Measurements from ENCODE around the gene ZNF496.

ZNF496 gene

DNA sequence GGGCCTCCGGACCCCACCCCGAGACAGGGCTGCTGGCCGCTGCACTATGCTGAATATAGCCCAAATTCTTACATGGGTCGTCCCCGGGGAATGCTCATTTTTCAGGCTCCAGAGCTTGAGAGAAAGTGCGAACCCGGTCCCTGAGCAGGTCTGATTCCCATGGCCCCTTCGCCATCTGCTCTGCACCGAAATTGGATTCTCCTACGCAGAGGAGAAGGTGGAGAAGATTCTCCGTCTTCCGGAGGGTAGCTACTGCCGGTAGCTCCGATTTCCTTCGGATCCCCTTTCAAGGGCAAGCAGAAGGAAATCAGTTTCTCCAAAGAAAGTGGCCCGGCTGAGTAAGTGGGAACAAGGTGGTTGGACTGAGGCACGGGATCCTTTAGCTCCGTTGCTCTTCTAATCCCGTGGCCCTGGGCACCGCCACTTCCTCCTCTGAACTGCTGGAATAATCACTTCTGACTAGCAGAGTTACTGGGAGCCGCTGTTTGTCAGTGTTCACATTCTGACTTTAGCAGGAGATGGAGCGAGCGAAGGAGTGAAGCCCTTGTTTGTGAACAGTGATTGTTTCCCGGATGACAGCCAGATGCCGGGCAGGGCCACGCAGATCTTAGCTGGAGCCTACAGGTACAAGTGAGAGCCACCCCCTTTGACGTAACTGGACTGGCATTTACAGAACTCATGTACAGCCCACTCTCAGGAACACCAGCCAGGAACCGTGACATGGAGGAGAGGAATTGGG lies 1.1 kb upstream of the ZNF496 start:
- Histone ChIP-seq H3K4me3 (ENCODE audit: low read length) (peak overlapping the region; percentile 6), H3K9me3 (ENCODE audit: control insufficient read depth, low read length) (no peaks in the 10 kb centered on the region), H3K27me3 (ENCODE audit: control insufficient read depth, insufficient read depth, low read length) (no peaks in the 10 kb centered on the region), H3K36me3 (ENCODE audit: control insufficient read depth, insufficient read depth, low read length) (no peaks in the 10 kb centered on the region), H3K9ac (ENCODE audit: low read length) (peak overlapping the region; percentile 65), H3K4me1 (ENCODE audit: control insufficient read depth, insufficient read depth, low read length) (peaks cover 23% of the 10 kb centered on the region)

DNA sequence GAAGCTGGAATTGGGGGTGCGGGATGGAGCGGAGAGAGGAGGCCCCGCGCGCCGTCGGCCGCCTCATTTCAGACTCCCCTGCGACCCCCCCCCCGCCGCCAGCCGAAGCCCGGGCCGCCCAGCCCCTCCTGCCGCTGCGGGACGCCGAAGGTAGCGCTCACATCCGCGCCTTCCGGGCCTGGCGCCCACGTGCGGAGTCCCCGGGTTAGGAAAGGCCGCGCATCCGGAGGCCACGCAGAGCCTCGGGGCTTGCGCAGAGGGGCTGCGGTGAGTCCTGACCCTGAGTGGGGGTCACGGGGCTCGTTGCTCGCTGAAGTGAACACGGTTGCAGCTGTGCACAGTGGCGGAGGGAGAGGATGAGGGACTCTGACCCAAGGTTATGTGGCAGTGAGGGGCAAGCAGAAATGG lies 552 bp upstream of the ZNF496 start:
- Histone ChIP-seq H3K27me3 (ENCODE audit: control insufficient read depth, insufficient read depth, low read length) (no peaks in the 10 kb centered on the region), H3K9me3 (ENCODE audit: control insufficient read depth, low read length) (no peaks in the 10 kb centered on the region), H3K4me1 (ENCODE audit: control insufficient read depth, insufficient read depth, low read length) (peaks cover 23% of the 10 kb centered on the region), H3K4me3 (ENCODE audit: low read length) (peak overlapping the region; percentile 6), H3K36me3 (ENCODE audit: control insufficient read depth, insufficient read depth, low read length) (no peaks in the 10 kb centered on the region), H3K9ac (ENCODE audit: low read length) (peak overlapping the region; percentile 65)

DNA sequence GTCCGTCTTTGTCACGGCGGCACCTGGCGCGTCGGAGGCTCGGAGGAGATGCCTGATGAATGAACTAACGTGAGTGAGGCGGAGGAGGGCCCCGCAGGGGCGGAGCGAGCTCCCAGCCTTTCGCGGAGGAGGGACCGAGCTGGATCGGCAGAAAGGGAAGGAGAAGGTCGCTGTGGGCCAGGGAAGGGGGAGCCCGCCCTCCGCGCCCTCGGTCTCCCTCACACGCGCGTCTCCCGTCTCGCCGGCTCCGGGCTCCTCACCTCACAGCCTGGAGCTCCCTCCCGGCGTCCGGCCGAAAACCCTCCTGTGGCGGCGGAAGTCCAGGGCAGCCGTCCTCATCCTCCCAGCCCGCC lies 519 bp downstream of the ZNF496 start:
- Histone ChIP-seq H3K9ac (ENCODE audit: low read length) (peak overlapping the region; percentile 86), H3K4me1 (ENCODE audit: control insufficient read depth, insufficient read depth, low read length) (peaks cover 23% of the 10 kb centered on the region), H3K36me3 (ENCODE audit: control insufficient read depth, insufficient read depth, low read length) (no peaks in the 10 kb centered on the region), H3K9me3 (ENCODE audit: control insufficient read depth, low read length) (no peaks in the 10 kb centered on the region), H3K27me3 (ENCODE audit: control insufficient read depth, insufficient read depth, low read length) (no peaks in the 10 kb centered on the region), H3K4me3 (ENCODE audit: low read length) (peak overlapping the region; percentile 27)

DNA sequence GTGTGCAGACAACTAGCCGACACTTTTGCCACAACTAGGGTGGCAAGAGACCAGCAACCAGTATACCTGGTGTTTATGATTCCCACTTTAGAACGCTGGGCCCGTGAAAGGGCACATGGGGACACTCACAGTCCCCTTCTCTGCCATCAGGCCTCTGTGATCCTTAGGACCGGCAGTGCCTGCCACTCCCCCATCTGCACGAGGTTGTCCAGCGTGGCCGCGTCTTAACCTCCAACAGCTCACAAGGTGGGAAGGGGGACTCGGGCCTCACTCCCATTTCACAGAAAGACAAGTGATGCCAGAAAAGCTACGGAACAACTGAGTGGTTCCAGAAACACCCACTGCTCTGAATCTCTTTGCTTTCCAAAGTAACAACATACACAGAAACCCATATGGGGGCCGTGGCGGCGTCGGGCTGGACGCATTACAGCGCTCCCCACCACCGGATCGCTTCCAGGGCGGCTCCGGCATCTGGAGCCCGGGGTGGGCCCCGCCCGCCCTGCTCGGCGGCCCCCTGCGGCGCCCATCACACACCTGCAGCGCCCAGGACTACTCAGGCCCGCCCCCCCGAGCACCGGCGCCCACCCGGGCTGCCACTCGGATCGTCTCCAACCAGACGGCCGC lies 1.0 kb downstream of the ZNF496 start:
- Histone ChIP-seq H3K36me3 (ENCODE audit: control insufficient read depth, insufficient read depth, low read length) (no peaks in the 10 kb centered on the region), H3K27me3 (ENCODE audit: control insufficient read depth, insufficient read depth, low read length) (no peaks in the 10 kb centered on the region)

DNA sequence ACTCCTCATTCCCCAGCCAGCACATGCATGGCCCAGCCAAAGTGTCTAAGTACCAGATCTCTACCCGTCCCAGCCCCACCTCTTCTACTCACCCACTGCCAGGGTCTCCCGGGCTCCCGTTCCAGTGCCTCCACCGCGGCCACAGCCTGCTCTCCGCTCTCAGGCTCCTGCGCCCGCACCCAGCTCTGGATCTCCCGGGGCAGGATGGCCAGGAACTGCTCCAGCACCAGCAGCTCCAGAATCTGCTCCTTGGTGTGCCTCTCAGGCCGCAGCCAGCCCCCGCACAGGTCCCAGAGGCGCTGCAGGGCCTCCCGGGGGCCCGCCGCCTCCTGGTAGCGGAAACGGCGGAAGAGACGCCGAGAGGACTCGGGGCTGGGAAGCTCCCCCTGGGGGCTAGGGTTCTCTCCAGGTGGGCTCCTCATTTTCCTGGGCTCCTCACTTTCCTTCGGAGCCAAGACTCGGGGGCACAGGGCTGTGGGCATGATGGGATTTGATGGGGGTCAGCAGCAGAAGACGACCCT lies 2.5 kb downstream of the ZNF496 start:
- no peak overlapping the region for H3K4me3 ChIP-seq (ENCODE audit: low read length)
- H3K27me3 ChIP-seq (ENCODE audit: control insufficient read depth, insufficient read depth, low read length): no peaks in the 10 kb centered on the region
- peaks cover 23% of the 10 kb centered on the region for H3K4me1 ChIP-seq (ENCODE audit: control insufficient read depth, insufficient read depth, low read length)
- H3K9ac ChIP-seq (ENCODE audit: low read length): no peak overlapping the region
- no peaks in the 10 kb centered on the region for H3K36me3 ChIP-seq (ENCODE audit: control insufficient read depth, insufficient read depth, low read length)
- H3K9me3 ChIP-seq (ENCODE audit: control insufficient read depth, low read length): no peaks in the 10 kb centered on the region

More for the DNA sequence above, 1.0 kb downstream of the ZNF496 start:
- Histone ChIP-seq H3K9me3 (ENCODE audit: control insufficient read depth, low read length) (no peaks in the 10 kb centered on the region), H3K4me1 (ENCODE audit: control insufficient read depth, insufficient read depth, low read length) (peaks cover 23% of the 10 kb centered on the region), H3K4me3 (ENCODE audit: low read length) (peak overlapping the region; percentile 27), H3K9ac (ENCODE audit: low read length) (peak overlapping the region; percentile 86)

DNA sequence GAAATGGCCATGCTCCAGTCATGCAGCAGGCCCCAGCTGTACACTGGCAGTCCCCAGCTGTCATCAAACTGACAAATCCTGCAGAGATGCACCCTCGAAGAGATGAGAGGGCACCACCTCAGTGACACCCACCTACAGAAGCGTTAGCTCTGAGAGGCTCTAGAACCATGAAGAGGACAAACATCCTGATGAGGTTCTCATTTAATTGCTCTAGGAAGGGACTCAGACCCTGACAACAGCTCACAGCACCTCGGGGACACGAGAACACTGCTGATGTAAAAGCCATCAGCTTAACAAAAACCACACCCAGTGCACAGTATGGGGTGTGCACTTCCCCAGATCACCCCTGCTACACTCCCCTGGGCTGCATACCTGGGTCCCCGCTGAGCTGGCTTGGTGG lies 3.4 kb downstream of the ZNF496 start:
- H3K36me3 ChIP-seq (ENCODE audit: control insufficient read depth, insufficient read depth, low read length): no peaks in the 10 kb centered on the region
- H3K4me3 ChIP-seq (ENCODE audit: low read length): no peak overlapping the region
- H3K27me3 ChIP-seq (ENCODE audit: control insufficient read depth, insufficient read depth, low read length): no peaks in the 10 kb centered on the region
- peaks cover 19% of the 10 kb centered on the region for H3K4me1 ChIP-seq (ENCODE audit: control insufficient read depth, insufficient read depth, low read length)
- H3K9ac ChIP-seq (ENCODE audit: low read length): no peak overlapping the region
- no peaks in the 10 kb centered on the region for H3K9me3 ChIP-seq (ENCODE audit: control insufficient read depth, low read length)

DNA sequence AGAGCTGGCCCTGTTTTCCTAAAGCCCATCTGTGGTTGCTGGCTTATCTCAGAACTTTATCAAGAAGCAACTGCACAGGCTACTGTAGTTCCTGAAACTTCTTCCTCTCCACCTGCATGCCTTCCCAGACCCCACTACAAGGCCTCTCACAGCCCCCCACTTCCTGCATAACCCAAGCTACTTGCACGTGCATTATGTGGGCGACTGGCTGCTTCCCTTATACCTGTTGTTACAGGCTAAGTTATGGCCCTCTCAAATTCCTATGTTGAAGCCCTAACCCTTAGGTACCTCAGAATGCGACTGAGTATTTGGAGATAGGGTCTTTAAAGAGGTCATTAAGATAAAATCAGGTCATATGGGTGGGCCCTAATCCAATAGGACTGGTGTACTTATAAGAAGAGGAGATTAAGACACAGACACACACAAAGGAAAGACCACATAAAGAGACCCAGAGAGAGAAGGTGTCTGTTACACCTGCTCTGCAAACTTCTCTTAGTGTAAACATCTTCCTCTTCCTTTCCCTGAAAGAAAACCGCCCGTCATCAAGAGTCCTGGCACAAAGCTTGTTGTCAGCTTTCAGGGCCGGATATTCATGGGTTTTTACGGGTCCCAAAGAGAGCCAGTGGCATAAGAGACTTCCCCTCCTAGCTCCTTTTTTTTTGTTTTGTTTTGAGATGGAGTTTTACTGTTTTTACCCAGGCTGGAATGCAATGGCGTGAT lies 5.1 kb downstream of the ZNF496 start:
- H3K9me3 ChIP-seq (ENCODE audit: control insufficient read depth, low read length): no peaks in the 10 kb centered on the region
- peaks cover 9% of the 10 kb centered on the region for H3K4me1 ChIP-seq (ENCODE audit: control insufficient read depth, insufficient read depth, low read length)
- no peaks in the 10 kb centered on the region for H3K27me3 ChIP-seq (ENCODE audit: control insufficient read depth, insufficient read depth, low read length)
- no peaks in the 10 kb centered on the region for H3K36me3 ChIP-seq (ENCODE audit: control insufficient read depth, insufficient read depth, low read length)
- no peak overlapping the region for H3K4me3 ChIP-seq (ENCODE audit: low read length)
- H3K9ac ChIP-seq (ENCODE audit: low read length): no peak overlapping the region

DNA sequence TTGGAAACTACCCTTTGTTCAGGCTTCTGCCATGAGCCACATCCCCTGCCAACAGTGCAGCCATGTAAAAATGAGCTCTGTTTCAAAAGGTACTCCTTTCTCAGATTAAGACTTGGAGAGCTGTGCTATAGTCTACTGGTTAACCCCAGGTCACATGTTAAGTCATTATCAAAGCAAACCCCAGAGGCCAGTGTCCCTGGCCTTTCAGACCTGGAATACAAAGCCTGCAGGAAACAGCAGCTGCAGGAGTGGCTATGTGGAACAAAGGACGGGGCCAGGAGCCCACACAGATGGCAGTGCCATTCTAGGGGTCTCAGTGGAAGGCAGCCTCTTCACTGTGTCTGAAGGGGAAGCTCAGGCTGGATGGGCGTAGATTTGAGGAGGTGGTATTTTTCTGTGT lies 6.7 kb downstream of the ZNF496 start:
- Histone ChIP-seq H3K4me3 (ENCODE audit: low read length) (no peak overlapping the region), H3K36me3 (ENCODE audit: control insufficient read depth, insufficient read depth, low read length) (no peaks in the 10 kb centered on the region), H3K27me3 (ENCODE audit: control insufficient read depth, insufficient read depth, low read length) (no peaks in the 10 kb centered on the region), H3K4me1 (ENCODE audit: control insufficient read depth, insufficient read depth, low read length) (no peaks in the 10 kb centered on the region), H3K9ac (ENCODE audit: low read length) (no peak overlapping the region), H3K9me3 (ENCODE audit: control insufficient read depth, low read length) (no peaks in the 10 kb centered on the region)

DNA sequence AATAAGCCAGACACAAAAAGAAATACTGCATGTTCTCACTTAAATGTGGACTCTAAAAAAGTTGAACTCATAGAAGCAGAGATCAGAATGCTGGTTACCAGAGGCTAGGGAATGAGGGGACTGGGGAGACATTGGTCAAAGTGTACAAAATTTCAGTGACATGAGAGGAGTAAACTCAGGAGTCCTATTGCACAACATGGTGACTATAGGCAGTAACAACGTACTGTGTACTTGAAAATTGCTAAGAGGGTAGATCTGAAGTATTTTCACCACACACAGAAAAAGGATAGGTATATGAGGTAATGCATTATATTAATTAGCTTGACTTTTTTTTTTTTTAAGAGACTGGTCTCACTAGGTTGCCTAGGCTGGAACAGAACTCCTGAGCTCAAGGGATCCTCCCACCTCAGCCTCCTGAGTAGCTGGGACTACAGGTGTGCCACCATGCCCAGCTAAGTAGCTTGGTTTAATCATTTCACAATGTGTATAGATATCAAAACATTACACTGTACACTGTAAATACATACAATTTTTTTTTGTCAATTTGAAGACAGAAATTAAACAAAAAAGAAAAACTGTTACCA lies 7.4 kb downstream of the ZNF496 start:
- Histone ChIP-seq H3K9ac (ENCODE audit: low read length) (no peak overlapping the region), H3K9me3 (ENCODE audit: control insufficient read depth, low read length) (no peaks in the 10 kb centered on the region), H3K27me3 (ENCODE audit: control insufficient read depth, insufficient read depth, low read length) (no peaks in the 10 kb centered on the region), H3K4me1 (ENCODE audit: control insufficient read depth, insufficient read depth, low read length) (no peaks in the 10 kb centered on the region), H3K4me3 (ENCODE audit: low read length) (no peak overlapping the region), H3K36me3 (ENCODE audit: control insufficient read depth, insufficient read depth, low read length) (no peaks in the 10 kb centered on the region)

DNA sequence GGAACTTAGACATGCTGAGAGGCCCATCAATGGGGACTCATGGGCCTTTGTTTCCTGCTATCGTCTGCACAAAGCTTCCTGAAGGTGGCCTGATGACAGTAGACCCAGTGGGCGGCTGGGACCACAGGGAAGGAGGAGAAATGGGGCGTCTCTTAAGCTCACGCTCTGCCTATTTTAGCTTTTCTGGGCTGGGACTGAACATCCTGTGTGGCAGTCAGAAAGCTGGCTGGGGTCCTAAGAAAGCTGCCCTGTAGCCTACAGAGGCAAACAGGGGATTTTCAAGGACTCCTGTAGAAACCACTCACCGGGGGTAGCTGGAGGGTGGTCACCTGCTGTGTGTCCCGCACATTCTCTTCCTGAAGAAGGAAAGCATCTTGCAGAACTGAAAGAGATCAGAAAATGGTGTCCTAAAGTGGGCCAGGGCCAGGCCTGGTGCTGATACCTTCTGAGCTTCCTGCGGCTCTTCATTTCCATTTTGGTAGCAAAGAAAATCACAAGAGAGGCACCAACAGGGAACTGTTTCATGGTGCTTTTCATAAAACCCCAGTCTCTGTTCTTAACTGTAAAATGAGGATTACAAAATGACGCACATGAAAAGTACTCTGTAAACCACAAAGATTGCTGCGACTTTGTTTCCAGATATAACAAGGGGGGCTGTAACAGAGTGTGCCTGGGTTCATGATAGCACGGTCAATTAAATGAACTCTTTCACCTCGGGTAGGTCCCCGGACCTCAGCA lies 8.6 kb downstream of the ZNF496 start:
- Histone ChIP-seq H3K9ac (ENCODE audit: low read length) (no peak overlapping the region), H3K4me3 (ENCODE audit: low read length) (no peak overlapping the region), H3K9me3 (ENCODE audit: control insufficient read depth, low read length) (no peaks in the 10 kb centered on the region), H3K27me3 (ENCODE audit: control insufficient read depth, insufficient read depth, low read length) (no peaks in the 10 kb centered on the region), H3K36me3 (ENCODE audit: control insufficient read depth, insufficient read depth, low read length) (no peaks in the 10 kb centered on the region), H3K4me1 (ENCODE audit: control insufficient read depth, insufficient read depth, low read length) (no peaks in the 10 kb centered on the region)

DNA sequence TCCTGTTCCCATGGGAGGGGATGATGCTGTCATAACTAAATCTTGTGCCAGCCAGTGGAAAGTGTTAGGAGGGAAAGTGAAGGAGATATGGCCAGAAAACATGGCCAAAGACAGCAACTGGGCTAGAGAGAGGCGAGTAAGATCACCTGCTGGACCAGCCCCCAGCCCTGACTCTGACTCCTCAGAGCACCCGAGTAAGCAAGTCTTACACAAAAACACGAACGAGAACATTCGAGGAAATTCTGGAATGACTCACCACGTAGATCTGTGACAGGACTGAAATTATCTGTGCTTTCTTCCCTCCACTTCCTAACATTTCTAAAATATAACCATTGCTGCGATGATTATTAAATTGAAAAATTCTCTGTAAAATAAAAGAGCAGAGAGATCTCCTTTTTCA lies 9.2 kb downstream of the ZNF496 start:
- no peak overlapping the region for H3K9ac ChIP-seq (ENCODE audit: low read length)
- H3K4me1 ChIP-seq (ENCODE audit: control insufficient read depth, insufficient read depth, low read length): no peaks in the 10 kb centered on the region
- no peaks in the 10 kb centered on the region for H3K36me3 ChIP-seq (ENCODE audit: control insufficient read depth, insufficient read depth, low read length)
- no peak overlapping the region for H3K4me3 ChIP-seq (ENCODE audit: low read length)
- H3K9me3 ChIP-seq (ENCODE audit: control insufficient read depth, low read length): no peaks in the 10 kb centered on the region
- H3K27me3 ChIP-seq (ENCODE audit: control insufficient read depth, insufficient read depth, low read length): no peaks in the 10 kb centered on the region
